Lower leg skin (tissue), 4 donors: ENCODE results near the gene IQCH. TPM values are rescaled to one million over a fixed set of nuclear protein-coding genes. Genes with fewer than 3 reads are reported as not detected.

ENCODE experiments used
- DNase-seq, 2 donors: peaks; one replicate each; pipeline ENCODE4 v3.0.0-alpha.2; 2019; ENCODE audit warnings: low spot score in 2 of 2
- H3K4me3 ChIP-seq: fragments of 200-600 bp; sonication (generic); 2 replicates; pipeline ENCODE4 v1.5.1; 2017; ENCODE audit warnings: mild to moderate bottlenecking, low read depth; ENCODE audit not compliant: poor library complexity, severe bottlenecking
- POLR2A ChIP-seq, 2 donors: fragments of 450-650 bp; IDR thresholded peaks; one replicate each; pipeline ENCODE4 v1.6.1; 2016 to 2017; ENCODE audit warnings: antibody characterized with exemption in 2 of 2, mild to moderate bottlenecking in 1 of 2, moderate library complexity in 1 of 2
- WGBS, 2 donors: methylation state at CpG; one replicate each; pipeline ENCODE4 v1.1.5; 2018; 5-methylcytosine and 5-hydroxymethylcytosine counted together
- intact Hi-C: fragments of 100-400 bp; cut with DNase I; formaldehyde crosslinking; loops from one replicate; pipeline ENCODE4 v1.15.0; 2023; ENCODE audit warnings: low total_unique reads
- total RNA-seq, 4 donors: library from RNA; depleted of rRNA; stranded (reverse); fragments of >200 nt; gene quantifications; one replicate each; pipeline ENCODE4 v1.1.0, GENCODE V29; 2016
- TF ChIP-seq, protein P1 (sequence below), 3 donors: fragments of 450-650 bp; IDR thresholded peaks; one replicate each; pipeline ENCODE4 v1.5.1; 2016; ENCODE audit warnings: antibody characterized with exemption in 3 of 3, mild to moderate bottlenecking in 3 of 3, moderate library complexity in 2 of 3

Gene IQCH
- total RNA-seq, 4 donors from 2014 or later: 0.17 to 1.6 (median 0.94) TPM

DNA sequence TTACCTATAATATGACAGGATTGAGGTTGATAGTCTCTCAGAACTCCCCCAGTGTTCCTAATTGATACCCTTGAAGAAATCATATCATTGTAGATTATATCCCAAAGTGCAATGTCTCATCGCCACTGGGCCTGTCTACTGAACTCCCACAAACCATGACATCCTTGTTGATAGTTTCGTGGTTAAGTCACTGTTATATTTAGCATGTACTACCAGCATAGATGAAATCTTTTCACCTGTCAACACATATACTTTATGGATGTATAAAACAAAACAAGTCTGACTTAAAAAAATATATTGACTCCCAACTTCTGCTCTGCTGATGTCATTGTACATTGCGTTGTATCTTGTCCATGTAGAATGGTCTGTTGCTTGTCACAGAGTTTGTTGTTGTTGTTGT, 128.1 kb downstream of the IQCH start:
- no peak for TF ChIP-seq POLR2A (IDR thresholded peaks at IDR 0.05)
- TF ChIP-seq, protein P1, sequence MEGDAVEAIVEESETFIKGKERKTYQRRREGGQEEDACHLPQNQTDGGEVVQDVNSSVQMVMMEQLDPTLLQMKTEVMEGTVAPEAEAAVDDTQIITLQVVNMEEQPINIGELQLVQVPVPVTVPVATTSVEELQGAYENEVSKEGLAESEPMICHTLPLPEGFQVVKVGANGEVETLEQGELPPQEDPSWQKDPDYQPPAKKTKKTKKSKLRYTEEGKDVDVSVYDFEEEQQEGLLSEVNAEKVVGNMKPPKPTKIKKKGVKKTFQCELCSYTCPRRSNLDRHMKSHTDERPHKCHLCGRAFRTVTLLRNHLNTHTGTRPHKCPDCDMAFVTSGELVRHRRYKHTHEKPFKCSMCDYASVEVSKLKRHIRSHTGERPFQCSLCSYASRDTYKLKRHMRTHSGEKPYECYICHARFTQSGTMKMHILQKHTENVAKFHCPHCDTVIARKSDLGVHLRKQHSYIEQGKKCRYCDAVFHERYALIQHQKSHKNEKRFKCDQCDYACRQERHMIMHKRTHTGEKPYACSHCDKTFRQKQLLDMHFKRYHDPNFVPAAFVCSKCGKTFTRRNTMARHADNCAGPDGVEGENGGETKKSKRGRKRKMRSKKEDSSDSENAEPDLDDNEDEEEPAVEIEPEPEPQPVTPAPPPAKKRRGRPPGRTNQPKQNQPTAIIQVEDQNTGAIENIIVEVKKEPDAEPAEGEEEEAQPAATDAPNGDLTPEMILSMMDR (IDR thresholded peaks at IDR 0.05): no peak
- no peak overlapping the region for H3K4me3 ChIP-seq
- intact Hi-C loops: no loop called here
- WGBS, 2 donors: 94% methylated on average over 3 of the region's 3 CpGs
- no peak for DNase-seq

DNA sequence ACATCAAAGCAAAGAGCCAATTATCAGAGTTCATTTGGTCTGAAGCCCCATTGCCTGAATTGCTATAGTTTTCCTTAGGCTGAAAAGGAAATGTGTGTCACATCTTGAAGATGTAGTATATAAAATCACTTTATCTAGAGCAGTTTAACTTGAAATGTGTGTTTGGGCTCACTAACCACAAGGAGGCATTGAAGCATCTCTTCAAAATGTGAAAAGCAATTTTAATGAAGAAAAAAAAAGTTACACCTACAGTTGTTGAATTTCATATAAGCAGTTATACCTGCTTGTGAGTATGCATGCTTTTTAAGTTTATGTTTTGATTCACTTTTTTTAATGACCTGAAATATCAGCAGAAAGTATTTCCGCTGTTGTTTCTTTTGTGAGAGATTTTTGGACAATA, 129.3 kb downstream of the IQCH start:
- no peak for TF ChIP-seq POLR2A (IDR thresholded peaks at IDR 0.05)
- TF ChIP-seq, protein P1 (IDR thresholded peaks at IDR 0.05): no peak
- 97 to 98% methylated on average over 1 of the region's 1 CpG for WGBS, 2 donors
- DNase-seq: no peak
- H3K4me3 ChIP-seq: no peak overlapping the region
- intact Hi-C loops: no loop called here

DNA sequence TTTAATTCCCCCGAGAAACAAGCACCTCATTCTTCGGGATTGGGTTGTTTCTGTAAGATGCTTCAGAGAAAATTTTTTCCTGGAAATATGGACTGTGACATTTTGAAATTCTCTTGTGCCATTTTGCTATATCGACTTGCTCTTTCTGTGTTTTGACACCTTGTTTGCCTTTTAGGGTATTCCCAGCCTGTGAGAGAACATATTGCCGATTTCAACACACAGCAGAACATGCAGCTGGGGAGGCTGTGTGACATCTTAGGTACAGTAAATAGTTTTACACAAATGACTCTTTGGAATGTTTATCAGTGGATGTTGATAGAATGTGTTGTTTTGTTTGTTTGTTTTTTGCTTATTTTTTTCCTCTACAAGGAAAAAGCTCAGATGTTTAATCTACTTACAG, 130.2 kb downstream of the IQCH start:
- no peak overlapping the region for H3K4me3 ChIP-seq
- no peak for DNase-seq
- TF ChIP-seq, protein P1 (IDR thresholded peaks at IDR 0.05): no peak
- no peak for TF ChIP-seq POLR2A (IDR thresholded peaks at IDR 0.05)
- 88% methylated on average over 4 of the region's 4 CpGs for WGBS, 2 donors
- intact Hi-C loops: no loop called here

DNA sequence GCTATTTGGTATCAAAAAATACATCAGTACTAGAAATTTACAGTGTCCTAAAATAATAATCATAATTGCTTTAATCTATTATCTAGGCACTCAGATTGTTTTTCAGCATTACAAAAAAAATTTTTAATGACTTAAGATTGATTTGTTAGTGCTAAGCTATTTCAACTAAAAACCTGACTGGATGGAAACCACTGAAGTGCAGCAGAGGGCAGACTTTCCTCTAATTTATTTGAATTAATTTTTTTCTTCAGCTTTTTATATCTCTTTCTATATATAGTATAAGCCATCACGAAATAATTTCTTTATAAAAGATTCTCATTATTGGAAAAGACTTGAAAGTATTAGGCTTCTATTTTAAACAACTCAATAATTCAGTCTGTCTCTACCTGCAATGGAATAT, 131.4 kb downstream of the IQCH start:
- TF ChIP-seq, protein P1 (IDR thresholded peaks at IDR 0.05): no peak
- no peak for TF ChIP-seq POLR2A (IDR thresholded peaks at IDR 0.05)
- DNase-seq: no peak
- no peak overlapping the region for H3K4me3 ChIP-seq
- intact Hi-C loops: no loop called here
- WGBS, 2 donors: 13 to 21% methylated on average over 1 of the region's 1 CpG

DNA sequence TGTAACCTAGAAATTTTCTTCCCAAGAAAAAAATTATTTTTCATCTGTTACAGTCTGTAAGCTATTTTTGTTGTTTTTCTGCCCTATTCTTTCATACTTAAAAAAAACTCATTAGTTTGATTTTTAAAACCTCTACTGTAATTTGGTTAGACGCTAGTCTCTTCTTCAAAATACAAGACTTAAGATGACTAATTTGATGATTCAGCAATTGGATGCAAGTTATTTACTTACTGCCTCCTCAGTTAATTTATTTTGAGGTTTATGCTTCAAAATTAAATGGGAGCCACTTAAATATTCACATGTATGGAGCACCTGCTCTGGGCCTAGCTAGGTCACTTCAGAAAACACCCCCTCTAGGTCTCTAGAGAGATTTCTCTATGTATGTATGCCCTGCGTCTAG, 132.4 kb downstream of the IQCH start:
- intact Hi-C loops: no loop called here
- WGBS, 2 donors: 87 to 95% methylated on average over 2 of the region's 2 CpGs

DNA sequence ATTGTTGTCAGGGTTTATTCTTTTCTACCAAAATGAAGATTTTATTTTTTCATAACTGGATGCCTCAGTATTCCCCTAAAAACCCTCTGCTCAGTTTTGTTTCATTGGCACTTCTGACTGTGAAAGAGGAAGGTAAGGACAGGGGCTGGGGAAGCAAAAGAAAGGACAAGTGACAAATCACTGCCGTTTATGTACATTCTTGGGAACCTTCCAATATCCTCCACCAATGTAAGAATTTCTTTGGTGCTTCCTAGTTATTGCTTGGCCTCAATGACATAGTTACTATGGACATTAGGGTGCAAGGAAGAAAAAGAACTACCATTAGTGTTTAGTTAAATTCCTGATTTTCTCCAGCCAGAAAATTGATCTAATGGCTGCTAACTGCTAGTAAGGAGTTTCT, 135.4 kb downstream of the IQCH start:
- 62 to 67% methylated on average over 1 of the region's 1 CpG for WGBS, 2 donors
- intact Hi-C loops: no loop called here
- DNase-seq: no peak
- TF ChIP-seq, protein P1 (IDR thresholded peaks at IDR 0.05): no peak
- H3K4me3 ChIP-seq: no peak overlapping the region

More for the DNA sequence above, 132.4 kb downstream of the IQCH start:
- DNase-seq: no peak
- TF ChIP-seq POLR2A (IDR thresholded peaks at IDR 0.05): no peak
- TF ChIP-seq, protein P1 (IDR thresholded peaks at IDR 0.05): no peak
- H3K4me3 ChIP-seq: no peak overlapping the region
